ENCODE data around the gene PLCB1.

DNA sequence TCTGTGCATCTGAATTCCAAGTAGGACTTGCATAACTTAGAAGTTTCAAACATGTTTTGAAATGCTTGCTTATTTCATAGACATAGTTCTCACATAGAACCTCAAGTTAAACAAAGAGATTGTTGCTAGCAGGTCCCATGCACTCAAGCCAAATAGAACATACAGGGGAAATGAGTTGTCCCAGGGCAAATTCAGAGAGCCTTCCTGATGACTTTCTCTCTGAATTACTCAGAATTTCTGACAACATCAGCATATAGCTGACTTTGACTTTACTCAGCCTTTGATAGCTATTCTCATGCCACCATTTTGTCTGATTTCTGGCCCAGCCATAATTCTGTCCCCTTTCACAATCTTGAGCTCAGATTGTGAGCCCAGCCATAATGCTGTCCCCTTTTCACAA is 603.6 kb downstream of the PLCB1 start:
- TF ChIP-seq EZH2 (IDR thresholded peaks at IDR 0.05) (no peak), POLR2AphosphoS5 (IDR thresholded peaks at IDR 0.05; ENCODE audit: borderline replicate concordance, low read depth, low read length) (no peak), FOXP2 (optimal IDR thresholded peaks at IDR 0.05; ENCODE audit: control extremely low read depth, extremely low read length, insufficient read depth) (no peak)

All from SK-N-MC (cell line).